Cardiac septum (tissue), 1 donor: ENCODE data around the gene PSPH. TPM values are rescaled to one million over a fixed set of nuclear protein-coding genes. Genes with fewer than 3 reads are reported as not detected.

Experiments
- DNase-seq: peaks from one replicate; pipeline ENCODE4 v3.0.0-alpha.2; 2020; ENCODE audit warnings: low spot score
- intact Hi-C: fragments of 100-400 bp; cut with DNase I; formaldehyde crosslinking; loops from one replicate; pipeline ENCODE4 v1.14.0; 2022
- total RNA-seq: library from RNA; stranded (reverse); fragmentation: NEBNext Ultra II Directional; extraction: Animal tissue kit (Norgen Biotek cat#: 25700); gene quantifications from one replicate; pipeline ENCODE4 v1.2.1, GENCODE V29; 2021
- donor health status: DM: no; HTN: no; CAD: no.

The PSPH gene
- total RNA-seq, 1 donor from 2014 or later, result 9.7 TPM

GRCh38 chr7:55964261-55965099 is 86.8 kb downstream of the PSPH start, which contains the start of gene NIPSNAP2:
Gene NIPSNAP2 (plus strand): TSS chr7:55964585. CDS start chr7:55964610, 25 bp downstream.
- intact Hi-C loops, result loop anchor here (1.0 to 5.0 kb wide), 4 partner anchors 13 to 322 kb away; partner anchors contain the start of genes CCT6A, MRPS17, PSPH and ZNF713
- DNase-seq, result peak; percentile 93

GRCh38 chr7:55963584-55964168 is 87.6 kb downstream of the PSPH start:
- intact Hi-C loops, result loop anchor here (1.0 to 5.0 kb wide), 4 partner anchors 12 to 321 kb away; partner anchors contain the start of genes CCT6A, MRPS17, PSPH and ZNF713

GRCh38 chr7:55962014-55962413 is 89.2 kb downstream of the PSPH start:
- intact Hi-C loops, result loop anchor here (5.0 kb wide), 2 partner anchors 75 to 320 kb away; partner anchors contain the start of gene ZNF713
- no peak for DNase-seq

More at GRCh38 chr7:55963584-55964168, 87.6 kb downstream of the PSPH start:
- DNase-seq, result no peak

Other genes with a start within 250 kb of the PSPH start
- not detected for gene SEPTIN14, start 188.7 kb downstream of the PSPH start, total RNA-seq
- 2.5 TPM for gene ZNF713, start 164.0 kb downstream of the PSPH start, total RNA-seq
- 13.4 TPM for gene MRPS17, start 99.6 kb downstream of the PSPH start, total RNA-seq
- 251 TPM for gene NIPSNAP2, start 86.9 kb downstream of the PSPH start, total RNA-seq
- gene CCT6A, start 321 bp upstream of the PSPH start, total RNA-seq, result 74.0 TPM
- 32.3 TPM for gene SUMF2, start 12.8 kb upstream of the PSPH start, total RNA-seq
- gene PHKG1, start 41.5 kb upstream of the PSPH start, total RNA-seq, result 15.3 TPM
- 394 TPM for gene CHCHD2, start 55.0 kb upstream of the PSPH start, total RNA-seq
- gene NUPR2, start 65.0 kb upstream of the PSPH start, total RNA-seq, result not detected